ENCODE data around the gene ABHD14A.

DNA sequence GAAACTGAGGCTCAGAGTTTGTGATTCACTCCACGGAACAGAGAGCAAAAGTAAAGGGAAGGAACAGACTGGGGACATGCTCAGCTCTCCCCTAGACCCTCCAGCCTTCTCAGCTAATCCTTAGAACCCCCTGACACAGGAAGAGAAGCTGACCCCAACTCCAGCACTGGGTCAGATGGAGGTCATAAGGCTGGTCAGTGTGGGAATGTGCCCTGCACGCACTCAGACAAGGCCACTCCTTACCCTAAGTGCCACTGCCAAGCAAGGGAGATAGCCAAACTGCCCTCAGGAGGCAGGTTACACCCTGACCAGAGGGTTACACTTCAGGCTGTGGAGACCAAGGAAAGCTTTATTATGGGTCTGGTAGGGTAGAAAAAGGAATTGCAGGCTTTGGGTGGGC lies 19.7 kb downstream of the ABHD14A start:
- TF ChIP-seq, protein P1, sequence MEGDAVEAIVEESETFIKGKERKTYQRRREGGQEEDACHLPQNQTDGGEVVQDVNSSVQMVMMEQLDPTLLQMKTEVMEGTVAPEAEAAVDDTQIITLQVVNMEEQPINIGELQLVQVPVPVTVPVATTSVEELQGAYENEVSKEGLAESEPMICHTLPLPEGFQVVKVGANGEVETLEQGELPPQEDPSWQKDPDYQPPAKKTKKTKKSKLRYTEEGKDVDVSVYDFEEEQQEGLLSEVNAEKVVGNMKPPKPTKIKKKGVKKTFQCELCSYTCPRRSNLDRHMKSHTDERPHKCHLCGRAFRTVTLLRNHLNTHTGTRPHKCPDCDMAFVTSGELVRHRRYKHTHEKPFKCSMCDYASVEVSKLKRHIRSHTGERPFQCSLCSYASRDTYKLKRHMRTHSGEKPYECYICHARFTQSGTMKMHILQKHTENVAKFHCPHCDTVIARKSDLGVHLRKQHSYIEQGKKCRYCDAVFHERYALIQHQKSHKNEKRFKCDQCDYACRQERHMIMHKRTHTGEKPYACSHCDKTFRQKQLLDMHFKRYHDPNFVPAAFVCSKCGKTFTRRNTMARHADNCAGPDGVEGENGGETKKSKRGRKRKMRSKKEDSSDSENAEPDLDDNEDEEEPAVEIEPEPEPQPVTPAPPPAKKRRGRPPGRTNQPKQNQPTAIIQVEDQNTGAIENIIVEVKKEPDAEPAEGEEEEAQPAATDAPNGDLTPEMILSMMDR (optimal IDR thresholded peaks at IDR 0.05 in 1 of 3, IDR thresholded peaks at IDR 0.05 in 1 of 3, conservative IDR thresholded peaks at IDR 0.05 in 1 of 3; ENCODE audit: extremely low read depth in 1 of 3, insufficient read depth in 2 of 3, low read length in 3 of 3): no peak
- no peak for TF ChIP-seq EZH2 (IDR thresholded peaks at IDR 0.05; ENCODE audit: low read length)

Measured in keratinocyte (primary cell).